Esophagus muscularis mucosa (tissue), 4 donors: ENCODE measurements around the gene TMEM82. TPM values are rescaled to one million over a fixed set of nuclear protein-coding genes. Genes with fewer than 3 reads are reported as not detected.

Experiments used
- DNase-seq: peaks from one replicate; pipeline ENCODE4 v3.0.0-alpha.2; 2017; ENCODE audit errors: extremely low spot score
- H3K27ac ChIP-seq, 4 donors: fragments of 200-600 bp; sonication (generic); replicated peaks in 1 of 4; 1 replicate in 3 of 4; 2 replicates in 1 of 4; pipeline ENCODE4 v1.5.1; 2016 to 2019; ENCODE audit warnings: mild to moderate bottlenecking in 1 of 4
- H3K27me3 ChIP-seq, 4 donors: fragments of 200-600 bp; sonication (generic); one replicate each; pipeline versions ENCODE4 v1.5.1 to v1.6.0; 2016 to 2019
- H3K36me3 ChIP-seq, 4 donors: fragments of 200-600 bp; sonication (generic); one replicate each; pipeline ENCODE4 v1.5.1; 2016 to 2019
- H3K4me1 ChIP-seq, 4 donors: fragments of 200-600 bp; sonication (generic); one replicate each; pipeline ENCODE4 v1.5.1; 2016 to 2019
- H3K4me3 ChIP-seq, 4 donors: fragments of 200-600 bp; sonication (generic); 1 replicate in 2 of 4; 2 replicates in 2 of 4; pipeline ENCODE4 v1.5.1; 2016 to 2019; ENCODE audit warnings: mild to moderate bottlenecking in 4 of 4, moderate library complexity in 1 of 4
- H3K9me3 ChIP-seq, 4 donors: fragments of 200-600 bp; sonication (generic); 1 replicate in 3 of 4; 2 replicates in 1 of 4; pipeline ENCODE4 v1.5.1; 2016 to 2019
- EP300 ChIP-seq: sonication (generic); formaldehyde crosslinking; IDR thresholded peaks from one replicate; pipeline ENCODE4 v1.6.1; 2017; ENCODE audit warnings: antibody characterized with exemption
- POLR2A ChIP-seq: fragments of 450-650 bp; IDR thresholded peaks from one replicate; pipeline ENCODE4 v1.6.1; 2017; ENCODE audit warnings: antibody characterized with exemption, moderate library complexity, mild to moderate bottlenecking, low read depth
- POLR2AphosphoS5 ChIP-seq, 2 donors: sonication (generic); formaldehyde crosslinking; IDR thresholded peaks; one replicate each; pipeline ENCODE4 v1.6.1; 2017; ENCODE audit warnings: antibody characterized with exemption in 2 of 2
- WGBS: methylation state at CpG from one replicate; pipeline ENCODE4 v1.1.5; 2018; 5-methylcytosine and 5-hydroxymethylcytosine counted together
- intact Hi-C: fragments of 100-400 bp; cut with DNase I; formaldehyde crosslinking; loops from one replicate; pipeline ENCODE4 v1.15.1; 2023
- total RNA-seq, 4 donors: library from RNA; depleted of rRNA; stranded (reverse); fragments of >200 nt; gene quantifications; one replicate each; pipeline versions ENCODE4 v1.1.0 to v1.2.1, GENCODE V29; 2016
- TF ChIP-seq, protein P1 (sequence below), 3 experiments: fragments of 200-600 bp in 2 of 3; fragments of 450-650 bp in 1 of 3; sonication (generic) in 2 of 3; IDR thresholded peaks; one replicate each; pipeline ENCODE4 v1.5.1; 2017 to 2019; ENCODE audit warnings: antibody characterized with exemption in 3 of 3, mild to moderate bottlenecking in 2 of 3, moderate library complexity in 1 of 3

TMEM82 gene
- total RNA-seq, 4 donors from 2014 or later, result not detected

DNA sequence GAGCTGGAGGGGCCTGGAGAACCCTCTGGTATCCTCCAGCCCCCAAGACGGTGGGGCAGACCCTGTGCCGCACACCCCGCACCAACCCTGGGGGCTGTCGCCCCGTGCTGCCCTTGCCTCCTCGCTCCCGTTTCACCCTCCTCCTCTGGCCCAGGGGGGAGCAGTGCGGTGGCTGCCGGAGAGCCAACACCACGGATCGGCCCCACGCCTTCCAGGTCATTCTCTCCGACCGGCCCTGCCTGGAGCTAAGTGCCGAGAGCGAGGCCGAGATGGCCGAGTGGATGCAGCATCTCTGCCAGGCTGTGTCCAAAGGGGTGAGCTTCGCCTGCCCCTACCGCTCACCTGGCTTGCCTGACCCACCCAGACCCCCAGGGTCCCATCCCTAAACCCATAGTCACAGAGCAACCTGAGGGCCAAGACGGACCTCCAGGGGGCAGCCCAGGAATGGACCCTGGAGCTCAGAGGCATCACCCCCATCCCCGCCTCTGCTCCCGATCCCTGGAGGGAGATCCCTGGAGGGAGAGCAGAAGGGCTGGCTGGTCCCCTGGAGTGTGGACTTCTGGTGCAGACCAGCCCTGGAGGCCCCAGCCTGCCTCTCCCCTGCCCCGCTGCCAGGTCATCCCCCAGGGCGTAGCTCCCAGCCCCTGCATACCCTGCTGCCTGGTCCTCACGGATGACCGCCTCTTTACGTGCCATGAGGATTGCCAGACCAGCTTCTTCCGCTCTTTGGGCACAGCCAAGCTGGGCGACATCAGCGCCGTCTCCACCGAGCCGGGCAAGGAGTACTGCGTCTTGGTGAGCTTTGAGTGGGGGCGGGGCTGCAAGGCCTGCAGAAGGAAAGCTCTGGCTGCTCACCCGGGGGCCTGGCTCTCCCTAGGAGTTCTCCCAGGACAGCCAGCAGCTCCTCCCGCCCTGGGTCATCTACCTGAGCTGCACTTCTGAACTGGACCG lies 10.3 kb upstream of the TMEM82 start:
- no peak for DNase-seq
- no peaks in the 10 kb centered on the region for H3K9me3 ChIP-seq
- peaks cover 64 to 86% (median 83%) of the 10 kb centered on the region in 4 donors for H3K36me3 ChIP-seq
- TF ChIP-seq EP300 (no peak), POLR2AphosphoS5 (IDR thresholded peaks at IDR 0.05) (no peak), POLR2A (no peak)
- TF ChIP-seq, protein P1, sequence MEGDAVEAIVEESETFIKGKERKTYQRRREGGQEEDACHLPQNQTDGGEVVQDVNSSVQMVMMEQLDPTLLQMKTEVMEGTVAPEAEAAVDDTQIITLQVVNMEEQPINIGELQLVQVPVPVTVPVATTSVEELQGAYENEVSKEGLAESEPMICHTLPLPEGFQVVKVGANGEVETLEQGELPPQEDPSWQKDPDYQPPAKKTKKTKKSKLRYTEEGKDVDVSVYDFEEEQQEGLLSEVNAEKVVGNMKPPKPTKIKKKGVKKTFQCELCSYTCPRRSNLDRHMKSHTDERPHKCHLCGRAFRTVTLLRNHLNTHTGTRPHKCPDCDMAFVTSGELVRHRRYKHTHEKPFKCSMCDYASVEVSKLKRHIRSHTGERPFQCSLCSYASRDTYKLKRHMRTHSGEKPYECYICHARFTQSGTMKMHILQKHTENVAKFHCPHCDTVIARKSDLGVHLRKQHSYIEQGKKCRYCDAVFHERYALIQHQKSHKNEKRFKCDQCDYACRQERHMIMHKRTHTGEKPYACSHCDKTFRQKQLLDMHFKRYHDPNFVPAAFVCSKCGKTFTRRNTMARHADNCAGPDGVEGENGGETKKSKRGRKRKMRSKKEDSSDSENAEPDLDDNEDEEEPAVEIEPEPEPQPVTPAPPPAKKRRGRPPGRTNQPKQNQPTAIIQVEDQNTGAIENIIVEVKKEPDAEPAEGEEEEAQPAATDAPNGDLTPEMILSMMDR (IDR thresholded peaks at IDR 0.05), result no peak
- intact Hi-C loops, result no loop called here
- H3K4me1 ChIP-seq, result peaks cover 12 to 23% (median 17%) of the 10 kb centered on the region in 4 donors
- no peak overlapping the region for H3K4me3 ChIP-seq
- WGBS, result 90% methylated on average over 27 of the region's 39 CpGs
- no peaks in the 10 kb centered on the region for H3K27me3 ChIP-seq
- H3K27ac ChIP-seq, result no peak overlapping the region

DNA sequence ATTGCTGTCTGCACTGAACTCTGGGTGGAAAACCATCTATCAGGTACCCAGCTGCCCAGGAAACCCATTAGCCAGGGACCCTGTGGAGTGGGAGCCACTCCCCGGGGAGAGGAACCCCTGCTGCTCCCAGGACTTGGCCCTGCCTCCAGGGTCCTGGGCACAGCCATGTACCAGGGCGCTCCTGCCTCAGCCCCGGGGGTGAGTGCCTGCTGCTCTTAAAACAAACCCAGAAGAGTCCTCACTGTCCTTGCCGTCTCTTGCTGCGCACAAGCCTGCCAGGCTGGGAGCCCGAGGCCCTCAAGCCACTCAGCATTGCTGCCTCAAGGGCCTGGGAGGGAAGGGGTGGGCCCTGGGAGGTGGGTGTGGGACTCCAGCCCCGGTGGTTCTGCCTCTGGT lies 9.6 kb upstream of the TMEM82 start:
- Histone ChIP-seq H3K4me1 (peaks cover 12 to 24% (median 17%) of the 10 kb centered on the region in 4 donors), H3K27ac (no peak overlapping the region), H3K36me3 (peaks cover 58 to 79% (median 77%) of the 10 kb centered on the region in 4 donors), H3K9me3 (no peaks in the 10 kb centered on the region), H3K4me3 (no peak overlapping the region), H3K27me3 (no peaks in the 10 kb centered on the region)
- whole genome bisulfite sequencing, result 68% methylated on average over 5 of the region's 7 CpGs
- intact Hi-C loops, result no loop called here
- TF ChIP-seq EP300, result no peak
- DNase-seq, result no peak

DNA sequence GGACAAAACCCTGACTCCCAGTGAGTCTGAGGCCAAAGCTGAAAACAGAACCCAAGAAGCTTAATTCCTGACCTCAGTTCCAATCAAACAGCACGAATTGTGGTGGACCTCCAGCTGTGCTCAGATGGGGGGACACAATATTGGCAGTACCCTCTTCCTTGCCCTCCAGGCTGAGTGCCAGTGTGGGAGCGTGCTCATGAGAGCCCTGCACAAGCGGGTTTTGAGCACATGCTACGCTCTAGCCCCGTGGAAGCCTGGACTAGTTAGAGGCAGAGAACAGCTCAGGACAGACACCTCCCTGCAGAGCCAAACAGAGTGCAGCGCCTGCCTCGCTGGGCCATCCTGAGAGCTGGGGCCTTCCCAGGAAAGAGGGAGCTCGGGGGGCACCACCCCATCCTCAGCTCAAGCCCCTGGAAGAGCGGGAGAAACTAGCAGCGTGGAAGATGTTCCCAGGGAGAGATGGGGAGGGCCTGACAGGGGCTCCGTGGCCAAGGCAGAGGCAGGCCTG lies 9.0 kb upstream of the TMEM82 start:
- 91% methylated on average over 5 of the region's 11 CpGs for WGBS
- Histone ChIP-seq H3K4me1 (peaks cover 12 to 27% (median 20%) of the 10 kb centered on the region in 4 donors), H3K4me3 (no peak overlapping the region), H3K9me3 (no peaks in the 10 kb centered on the region), H3K27me3 (no peaks in the 10 kb centered on the region), H3K27ac (no peak overlapping the region), H3K36me3 (peaks cover 52 to 73% (median 71%) of the 10 kb centered on the region in 4 donors)
- TF ChIP-seq POLR2A, result no peak
- no peak for TF ChIP-seq POLR2AphosphoS5 (IDR thresholded peaks at IDR 0.05)
- TF ChIP-seq, protein P1 (IDR thresholded peaks at IDR 0.05), result no peak
- no peak for TF ChIP-seq EP300
- DNase-seq, result no peak
- intact Hi-C loops, result no loop called here

DNA sequence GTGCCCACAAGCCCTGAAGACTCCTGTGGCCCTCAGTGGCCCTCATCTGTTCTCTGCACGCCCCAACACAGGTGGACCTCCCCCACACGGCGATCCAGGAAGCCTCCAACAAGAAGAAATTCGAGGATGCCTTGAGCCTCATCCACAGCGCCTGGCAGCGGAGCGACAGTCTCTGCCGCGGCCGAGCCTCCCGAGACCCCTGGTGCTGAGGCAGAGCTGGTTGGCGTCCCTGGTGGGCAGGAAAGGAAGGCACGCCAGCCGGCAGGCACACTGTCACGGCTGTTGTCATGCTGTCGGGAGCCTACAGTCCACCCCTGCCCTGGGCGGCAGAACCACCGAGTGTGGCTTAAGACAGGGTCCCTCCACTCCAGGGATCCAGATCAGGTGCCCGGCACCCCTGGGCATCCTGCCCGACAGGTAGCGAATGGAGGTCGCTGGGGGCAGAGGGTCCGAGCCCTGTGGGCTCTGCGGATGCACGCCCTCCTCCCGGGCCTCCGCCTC lies 8.5 kb upstream of the TMEM82 start:
- Histone ChIP-seq H3K27ac (no peak overlapping the region), H3K4me3 (no peak overlapping the region), H3K27me3 (no peaks in the 10 kb centered on the region), H3K4me1 (peaks cover 12 to 29% (median 21%) of the 10 kb centered on the region in 4 donors), H3K36me3 (peaks cover 47 to 68% (median 66%) of the 10 kb centered on the region in 4 donors), H3K9me3 (no peaks in the 10 kb centered on the region)
- intact Hi-C loops, result no loop called here
- WGBS, result 92% methylated on average over 20 of the region's 27 CpGs
- TF ChIP-seq POLR2AphosphoS5 (IDR thresholded peaks at IDR 0.05) (no peak), EP300 (no peak), POLR2A (no peak)
- TF ChIP-seq, protein P1 (IDR thresholded peaks at IDR 0.05), result no peak
- no peak for DNase-seq

DNA sequence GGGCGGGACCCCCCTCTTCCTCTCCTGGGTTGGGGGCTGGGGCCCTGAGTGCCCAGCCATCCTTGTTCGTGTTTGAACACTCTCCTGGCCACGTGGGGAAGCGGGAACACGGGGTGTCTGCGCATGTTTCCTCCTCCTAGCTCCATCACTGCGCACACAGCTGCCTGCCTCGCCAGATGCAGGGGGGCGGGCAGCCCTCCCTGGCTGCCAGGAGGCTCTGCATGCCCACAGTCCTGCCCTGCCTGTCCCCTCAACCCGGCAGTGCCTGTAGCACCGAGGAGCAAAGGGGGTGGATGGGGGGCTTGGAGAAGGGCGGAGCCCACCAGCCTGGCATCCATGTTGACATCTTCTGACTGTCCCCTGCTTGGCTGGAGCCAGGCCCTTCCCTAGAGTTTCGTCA lies 8.0 kb upstream of the TMEM82 start:
- Histone ChIP-seq H3K27me3 (no peaks in the 10 kb centered on the region), H3K9me3 (no peaks in the 10 kb centered on the region), H3K27ac (no peak overlapping the region), H3K4me3 (no peak overlapping the region), H3K36me3 (peaks cover 44 to 63% (median 61%) of the 10 kb centered on the region in 4 donors), H3K4me1 (peaks cover 12 to 29% (median 23%) of the 10 kb centered on the region in 4 donors)
- DNase-seq, result no peak
- TF ChIP-seq POLR2AphosphoS5 (IDR thresholded peaks at IDR 0.05), result no peak
- TF ChIP-seq EP300, result no peak
- no peak for TF ChIP-seq POLR2A
- TF ChIP-seq, protein P1 (IDR thresholded peaks at IDR 0.05), result no peak
- intact Hi-C loops, result no loop called here
- 83% methylated on average over 11 of the region's 13 CpGs for WGBS
